HepG2 (cell line): Measurements from ENCODE around the gene PANK4. TPM values are rescaled to one million over a fixed set of nuclear protein-coding genes. Genes with fewer than 3 reads are reported as not detected.

Experiments used
- ATAC-seq: fragments of 200-7000 bp; cut with Tn5 transposase; 3 replicates; pipeline ENCODE4 v1.9.1; 2020; ENCODE audit warnings: mild to moderate bottlenecking, moderate library complexity
- BruUV-seq: library from RNA; stranded (reverse); fragments of 400-500 nt; replicated peaks from 2 replicates; lab custom pipeline; 2021; lab: Mats Ljungman, UMichigan
- CTCF ChIA-PET: fragments of 300-600 bp; formaldehyde crosslinking; extraction: SDS; loops from one replicate; lab custom pipeline; 2021; ENCODE audit warnings: low total read pairs, inconsistent platforms, low intra/inter-chr PET ratio; lab: Yijun Ruan, JAX
- POLR2A ChIA-PET: fragments of 350-600 bp; sonication (Branson Sonifier 250); formaldehyde crosslinking; loops from one replicate; lab custom pipeline; 2020; ENCODE audit warnings: antibody characterized with exemption, inconsistent platforms; lab: Yijun Ruan, JAX
- DNase-seq: peaks from one replicate; pipeline ENCODE4 v3.0.0-alpha.2; 2015; ENCODE audit warnings: low spot score
- FAIRE-seq: peaks from 3 replicates; lab custom pipeline; 2011; peaks lifted over from hg19 to GRCh38; lab: Jason Lieb, UNC
- H2AFZ ChIP-seq: one replicate; pipeline ENCODE4 v1.6.1; 2011; ENCODE audit warnings: low read length, inconsistent platforms
- H3K27ac ChIP-seq: fragments of 300-600 bp; 3 replicates; pipeline ENCODE4 v1.8.0; 2011; ENCODE audit warnings: mixed run types, mild to moderate bottlenecking, mixed read lengths, low read length, inconsistent platforms; ENCODE audit not compliant: insufficient read depth; ENCODE audit errors: extremely low read length
- H3K27me3 ChIP-seq, 2 experiments: fragments of 200-600 bp in 1 of 2; 2 replicates in 1 of 2; 3 replicates in 1 of 2; pipeline versions ENCODE4 v1.6.0 to v1.8.0; 2011; ENCODE audit warnings: low read length in 2 of 2, mild to moderate bottlenecking in 2 of 2, moderate library complexity in 2 of 2, inconsistent platforms in 1 of 2; ENCODE audit not compliant: insufficient read depth in 2 of 2, control insufficient read depth in 1 of 2
- H3K36me3 ChIP-seq, 2 experiments: fragments of 200-600 bp in 1 of 2; replicated peaks in 1 of 2; 2 replicates in 1 of 2; 3 replicates in 1 of 2; pipeline versions ENCODE4 v1.5.1 to v1.8.0; 2011; ENCODE audit warnings: low read length in 2 of 2, inconsistent platforms in 1 of 2; ENCODE audit not compliant: insufficient read depth in 2 of 2, control insufficient read depth in 1 of 2
- H3K4me1 ChIP-seq: 2 replicates; pipeline ENCODE4 v1.5.1; 2012; ENCODE audit warnings: low read length, inconsistent platforms; ENCODE audit not compliant: insufficient read depth
- H3K4me2 ChIP-seq: 2 replicates; pipeline ENCODE4 v1.6.0; 2011; ENCODE audit warnings: low read depth, low read length, inconsistent platforms
- H3K4me3 ChIP-seq, 3 experiments: fragments of 200-600 bp in 1 of 3; sonication (generic), shearing (Covaris generic) in 1 of 3; replicated peaks in 1 of 3; 2 replicates each; pipeline ENCODE4 v1.5.1; 2011 to 2016; ENCODE audit warnings: low read length in 3 of 3, inconsistent platforms in 2 of 3, low read depth in 2 of 3, mild to moderate bottlenecking in 2 of 3, control low read depth in 1 of 3, mixed read lengths in 1 of 3; ENCODE audit not compliant: insufficient read depth in 1 of 3
- H3K79me2 ChIP-seq: one replicate; pipeline ENCODE4 v1.6.1; 2011; ENCODE audit warnings: low read length, inconsistent platforms; ENCODE audit not compliant: insufficient read depth
- H3K9ac ChIP-seq: 2 replicates; pipeline ENCODE4 v1.6.0; 2011; ENCODE audit warnings: mild to moderate bottlenecking, low read depth, low read length, inconsistent platforms; ENCODE audit not compliant: insufficient read depth
- H3K9me3 ChIP-seq: 2 replicates; pipeline ENCODE4 v1.5.1; 2012; ENCODE audit warnings: mild to moderate bottlenecking, low read length
- H4K20me1 ChIP-seq: 2 replicates; pipeline ENCODE4 v1.6.0; 2011; ENCODE audit warnings: inconsistent platforms, mild to moderate bottlenecking, low read length, moderate library complexity; ENCODE audit not compliant: insufficient read depth
- E2F5 ChIP-seq: sonication (generic); formaldehyde crosslinking; conservative IDR thresholded peaks from 2 replicates; pipeline ENCODE4 v1.4.0; 2020; ENCODE audit warnings: missing genetic modification reagents
- FOSL1 ChIP-seq: sonication (generic); formaldehyde crosslinking; IDR thresholded peaks from 2 replicates; pipeline ENCODE4 v1.9.0; 2021; ENCODE audit warnings: missing genetic modification reagents, borderline replicate concordance
- FOXM1 ChIP-seq: sonication (generic); formaldehyde crosslinking; IDR thresholded peaks from 2 replicates; pipeline ENCODE4 v1.5.0; 2020; ENCODE audit warnings: missing genetic modification reagents
- FOXO1 ChIP-seq: sonication (generic); formaldehyde crosslinking; IDR thresholded peaks from 2 replicates; pipeline ENCODE4 v1.4.0; 2020; ENCODE audit warnings: missing genetic modification reagents
- NCOA2 ChIP-seq: sonication (generic); formaldehyde crosslinking; IDR thresholded peaks from 2 replicates; pipeline ENCODE4 v1.8.0; 2022; ENCODE audit warnings: inconsistent platforms
- RAD51 ChIP-seq: fragments of 450-650 bp; IDR thresholded peaks from 2 replicates; pipeline ENCODE4 v1.6.1; 2016; ENCODE audit warnings: borderline replicate concordance
- RARG ChIP-seq: sonication (generic); formaldehyde crosslinking; IDR thresholded peaks from 2 replicates; pipeline ENCODE4 v1.4.0; 2020; ENCODE audit warnings: low read depth, mild to moderate bottlenecking, missing genetic modification reagents
- ZKSCAN8 ChIP-seq: IDR thresholded peaks from 2 replicates; pipeline ENCODE4 v1.6.1; 2016; ENCODE audit warnings: borderline replicate concordance, missing genetic modification reagents, missing compliant biosample characterization
- WGBS: methylation state at CpG from one replicate; pipeline ENCODE4 v1.1.6; 2017; ENCODE audit warnings: low lambda C conversion rate; 5-methylcytosine and 5-hydroxymethylcytosine counted together
- in situ Hi-C: cut with HindIII; loops from 2 replicates; pipeline ENCODE4 v1.10.0; 2017; ENCODE audit warnings: low pct_unique_long_range_greater_than_20kb; ENCODE audit not compliant: extremely low pct_ligation_motif_present
- intact Hi-C: fragments of 100-400 bp; cut with micrococcal nuclease; formaldehyde crosslinking; loops from one replicate; pipeline ENCODE4 v1.10.0; 2022; ENCODE audit not compliant: unreplicated experiment
- polyA plus RNA-seq, 8 experiments: library from polyadenylated mRNA; depleted of rRNA in 3 of 8; stranded (reverse) in 7 of 8; unstranded in 1 of 8; fragments of >200 nt; fragmentation: Illumina TruSeq in 4 of 8; extraction: Trizol in 4 of 8; gene quantifications; 2 replicates each; pipeline versions ENCODE4 v1.2.1 to v1.2.3, GENCODE V29; 2011 to 2016; ENCODE audit warnings: low read depth in 4 of 8, missing spikeins in 1 of 8, mixed read lengths in 1 of 8; ENCODE audit not compliant: insufficient read depth in 1 of 8
- total RNA-seq, 5 experiments: library from RNA; depleted of rRNA; stranded (reverse); fragments of >200 nt; fragmentation: Illumina TruSeq; extraction: Trizol; gene quantifications; 2 replicates each; pipeline ENCODE4 v1.2.3, GENCODE V29; 2016; ENCODE audit warnings: low read depth in 1 of 5
- TF ChIP-seq, protein P1 (sequence below): sonication (generic); formaldehyde crosslinking; IDR thresholded peaks from 2 replicates; pipeline ENCODE4 v1.4.0; 2020; ENCODE audit warnings: mild to moderate bottlenecking, missing genetic modification reagents

PANK4 gene
- total and polyA plus RNA-seq, 2 of the 13 experiments (the other 11 are each of a cell fraction or from before 2014, with no cell fraction given), result 17.4 to 19.3 TPM

- ATAC-seq, result no peak
- peaks cover 4% of the 10 kb centered on the region; the same call in 1 of the 2 replicates for H4K20me1 ChIP-seq
- no peaks in the 10 kb centered on the region for H3K79me2 ChIP-seq
- H3K27ac ChIP-seq, result no peak overlapping the region
- intact Hi-C loops, result no loop called here
- no peak for DNase-seq
- no peak overlapping the region for H2AFZ ChIP-seq
- POLR2A ChIA-PET, result no interaction called here
- H3K4me1 ChIP-seq, result peaks cover 11% of the 10 kb centered on the region; the same call in 1 of the 2 replicates
- CTCF ChIA-PET, result no interaction called here
- in situ Hi-C loops, result no loop called here
- H3K9ac ChIP-seq, result no peak overlapping the region
- no peak overlapping the region for H3K4me2 ChIP-seq
- WGBS, result 0% methylated on average over 1 of the region's 17 CpGs
- no peaks in the 10 kb centered on the region for H3K36me3 ChIP-seq
- peaks cover 20 to 87% of the 10 kb centered on the region in 2 experiments for H3K27me3 ChIP-seq
- H3K9me3 ChIP-seq, result no peaks in the 10 kb centered on the region
- BruUV-seq, result no TSS peak
- H3K4me3 ChIP-seq, result no peak overlapping the region
- FAIRE-seq, result no peak
- no peak for TF ChIP-seq FOXM1 (CRISPR knock-in tag)
- TF ChIP-seq E2F5 (CRISPR knock-in tag), result no peak
- TF ChIP-seq, protein P1, sequence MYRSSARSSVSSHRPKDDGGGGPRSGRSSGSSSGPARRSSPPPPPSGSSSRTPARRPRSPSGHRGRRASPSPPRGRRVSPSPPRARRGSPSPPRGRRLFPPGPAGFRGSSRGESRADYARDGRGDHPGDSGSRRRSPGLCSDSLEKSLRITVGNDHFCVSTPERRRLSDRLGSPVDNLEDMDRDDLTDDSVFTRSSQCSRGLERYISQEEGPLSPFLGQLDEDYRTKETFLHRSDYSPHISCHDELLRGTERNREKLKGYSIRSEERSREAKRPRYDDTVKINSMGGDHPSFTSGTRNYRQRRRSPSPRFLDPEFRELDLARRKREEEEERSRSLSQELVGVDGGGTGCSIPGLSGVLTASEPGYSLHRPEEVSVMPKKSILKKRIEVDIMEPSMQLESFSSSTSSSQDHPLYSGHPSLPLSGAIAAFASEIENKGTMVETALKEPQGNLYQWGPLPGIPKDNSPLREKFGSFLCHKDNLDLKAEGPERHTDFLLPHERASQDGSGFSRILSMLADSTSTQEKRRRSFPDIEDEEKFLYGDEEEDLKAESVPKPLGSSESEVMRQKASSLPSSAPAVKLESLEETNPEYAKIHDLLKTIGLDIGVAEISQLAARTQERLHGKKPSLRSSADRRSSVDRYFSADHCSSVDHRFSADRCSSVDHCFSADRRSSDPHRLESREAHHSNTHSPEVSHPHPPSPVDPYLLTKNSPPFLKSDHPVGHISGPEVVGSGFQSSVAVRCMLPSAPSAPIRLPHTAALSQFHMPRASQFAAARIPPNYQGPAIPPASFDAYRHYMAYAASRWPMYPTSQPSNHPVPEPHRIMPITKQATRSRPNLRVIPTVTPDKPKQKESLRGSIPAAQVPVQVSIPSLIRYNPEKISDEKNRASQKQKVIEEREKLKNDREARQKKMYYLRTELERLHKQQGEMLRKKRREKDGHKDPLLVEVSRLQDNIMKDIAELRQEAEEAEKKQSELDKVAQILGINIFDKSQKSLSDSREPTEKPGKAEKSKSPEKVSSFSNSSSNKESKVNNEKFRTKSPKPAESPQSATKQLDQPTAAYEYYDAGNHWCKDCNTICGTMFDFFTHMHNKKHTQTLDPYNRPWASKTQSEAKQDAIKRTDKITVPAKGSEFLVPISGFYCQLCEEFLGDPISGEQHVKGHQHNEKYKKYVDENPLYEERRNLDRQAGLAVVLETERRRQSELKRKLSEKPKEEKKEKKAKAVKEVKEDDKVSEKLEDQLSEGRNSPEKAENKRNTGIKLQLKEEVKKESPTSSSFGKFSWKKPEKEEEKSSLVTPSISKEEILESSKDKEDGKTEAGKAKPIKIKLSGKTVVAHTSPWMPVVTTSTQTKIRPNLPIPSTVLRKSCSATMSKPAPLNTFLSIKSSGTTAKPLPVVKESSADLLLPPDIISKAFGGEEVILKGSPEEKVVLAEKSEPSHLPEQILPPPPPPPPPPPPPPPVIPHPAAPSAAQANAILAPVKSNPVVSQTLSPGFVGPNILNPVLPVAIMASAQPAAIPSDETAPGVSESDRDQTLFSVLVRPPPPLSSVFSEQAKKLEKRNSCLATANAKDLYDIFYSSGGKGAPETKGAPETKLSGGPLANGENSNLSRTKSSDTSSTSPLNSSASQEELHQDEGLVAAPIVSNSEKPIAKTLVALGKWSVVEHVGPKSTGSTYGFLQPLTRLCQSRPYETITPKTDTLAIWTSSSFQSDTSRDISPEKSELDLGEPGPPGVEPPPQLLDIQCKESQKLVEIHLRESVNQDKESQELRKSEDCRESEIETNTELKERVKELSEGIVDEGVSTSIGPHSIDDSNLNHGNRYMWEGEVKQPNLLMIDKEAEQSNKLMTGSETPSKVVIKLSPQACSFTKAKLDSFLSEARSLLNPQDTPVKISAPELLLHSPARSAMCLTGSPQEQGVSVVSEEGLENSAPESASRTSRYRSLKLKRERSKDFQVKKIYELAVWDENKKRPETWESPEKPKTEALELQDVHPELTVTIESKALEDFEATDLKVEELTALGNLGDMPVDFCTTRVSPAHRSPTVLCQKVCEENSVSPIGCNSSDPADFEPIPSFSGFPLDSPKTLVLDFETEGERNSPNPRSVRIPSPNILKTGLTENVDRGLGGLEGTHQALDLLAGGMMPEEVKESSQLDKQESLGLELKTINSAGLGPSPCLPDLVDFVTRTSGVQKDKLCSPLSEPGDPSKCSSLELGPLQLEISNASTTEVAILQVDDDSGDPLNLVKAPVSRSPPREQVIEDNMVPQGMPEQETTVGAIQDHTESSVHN (CRISPR knock-in tag), result no peak
- TF ChIP-seq RAD51, result no peak
- TF ChIP-seq RARG (CRISPR knock-in tag), result no peak
- no peak for TF ChIP-seq NCOA2 (CRISPR knock-in tag)
- TF ChIP-seq FOXO1 (CRISPR knock-in tag), result no peak
- TF ChIP-seq FOSL1 (CRISPR knock-in tag), result no peak
- no peak for TF ChIP-seq ZKSCAN8 (CRISPR knock-in tag)
These were observed 52.1 kb downstream of the PANK4 start for GRCh38 chr1:2474104-2474844.
